ENCODE results near the gene SURF2. TPM values are rescaled to one million over a fixed set of nuclear protein-coding genes. Genes with fewer than 3 reads are reported as not detected.

The SURF2 gene
- total and polyA plus RNA-seq, 2 experiments from 2014 or later = 39.9 to 104 TPM

DNA sequence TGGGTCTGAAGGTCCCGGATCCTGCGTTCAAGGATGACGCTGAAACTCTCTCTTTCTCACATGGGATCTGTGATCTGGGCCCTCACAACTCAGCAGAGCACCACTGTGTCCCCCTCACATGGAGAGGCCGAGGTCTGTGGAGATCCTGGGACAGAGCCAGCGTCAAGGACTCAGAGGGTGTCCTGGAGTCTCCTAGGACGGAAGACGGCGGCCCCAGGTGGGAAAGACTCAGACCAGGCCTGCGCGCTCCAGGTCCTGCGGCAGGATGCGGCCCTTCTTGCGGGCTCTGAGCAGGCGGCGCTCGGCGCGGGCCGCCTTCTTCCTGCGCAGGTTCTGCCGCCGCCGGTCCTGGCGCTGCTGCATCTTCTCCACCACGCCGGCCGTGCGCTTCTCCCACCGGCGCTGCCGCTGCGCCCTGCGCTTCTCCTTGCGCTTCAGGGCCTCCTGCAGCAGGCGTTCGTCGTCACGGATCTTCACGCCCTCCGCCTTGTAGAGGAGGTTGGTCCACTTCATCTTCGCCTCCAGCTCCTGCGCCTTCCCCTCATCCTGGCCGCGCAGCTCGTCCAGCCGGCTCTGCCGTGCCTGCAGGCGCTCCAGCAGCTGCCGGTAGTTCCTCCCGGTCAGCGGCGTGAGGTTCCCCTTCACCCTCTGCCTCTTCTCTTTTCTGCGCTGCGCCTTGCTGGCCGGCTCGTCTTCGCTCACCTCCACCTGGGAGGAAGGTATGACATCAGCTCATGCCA lies 24.5 kb upstream of the SURF2 start:
- Mint-ChIP-seq H3K4me1 (peaks cover 16% of the 10 kb centered on the region), H3K36me3 (ENCODE audit: low read depth) (peaks cover 66% of the 10 kb centered on the region), H3K27ac (no peak overlapping the region), H3K4me3 (no peak overlapping the region), H3K27me3 (ENCODE audit: insufficient read depth, low read depth, poor library complexity) (peaks cover 29% of the 10 kb centered on the region), H3K9me3 (peaks cover 10% of the 10 kb centered on the region; the same call in 2 of the 3 replicates)
- Histone ChIP-seq H3K27ac (ENCODE audit: low read depth) (no peak overlapping the region), H3K36me3 (ENCODE audit: insufficient read depth) (peaks cover 10% of the 10 kb centered on the region), H4K20me1 (replicated peaks; ENCODE audit: insufficient read depth) (peaks cover 12% of the 10 kb centered on the region; the same call in 1 of the 2 replicates), H3K9me2 (ENCODE audit: insufficient read depth) (no peaks in the 10 kb centered on the region), H3K4me1 (ENCODE audit: insufficient read depth) (peaks cover 9% of the 10 kb centered on the region), H3K27me3 (ENCODE audit: insufficient read depth) (no peaks in the 10 kb centered on the region), H2AFZ (no peak overlapping the region), H3K4me3 (no peak overlapping the region), H3K79me2 (replicated peaks; ENCODE audit: insufficient read depth) (peaks cover 19% of the 10 kb centered on the region), H3K4me2 (no peak overlapping the region), H3F3A (replicated peaks; ENCODE audit: low read depth) (peaks cover 27% of the 10 kb centered on the region)
- ATAC-seq (no peak), DNase-seq (ENCODE audit: low spot score) (no peak)
- TF ChIP-seq, protein P1, sequence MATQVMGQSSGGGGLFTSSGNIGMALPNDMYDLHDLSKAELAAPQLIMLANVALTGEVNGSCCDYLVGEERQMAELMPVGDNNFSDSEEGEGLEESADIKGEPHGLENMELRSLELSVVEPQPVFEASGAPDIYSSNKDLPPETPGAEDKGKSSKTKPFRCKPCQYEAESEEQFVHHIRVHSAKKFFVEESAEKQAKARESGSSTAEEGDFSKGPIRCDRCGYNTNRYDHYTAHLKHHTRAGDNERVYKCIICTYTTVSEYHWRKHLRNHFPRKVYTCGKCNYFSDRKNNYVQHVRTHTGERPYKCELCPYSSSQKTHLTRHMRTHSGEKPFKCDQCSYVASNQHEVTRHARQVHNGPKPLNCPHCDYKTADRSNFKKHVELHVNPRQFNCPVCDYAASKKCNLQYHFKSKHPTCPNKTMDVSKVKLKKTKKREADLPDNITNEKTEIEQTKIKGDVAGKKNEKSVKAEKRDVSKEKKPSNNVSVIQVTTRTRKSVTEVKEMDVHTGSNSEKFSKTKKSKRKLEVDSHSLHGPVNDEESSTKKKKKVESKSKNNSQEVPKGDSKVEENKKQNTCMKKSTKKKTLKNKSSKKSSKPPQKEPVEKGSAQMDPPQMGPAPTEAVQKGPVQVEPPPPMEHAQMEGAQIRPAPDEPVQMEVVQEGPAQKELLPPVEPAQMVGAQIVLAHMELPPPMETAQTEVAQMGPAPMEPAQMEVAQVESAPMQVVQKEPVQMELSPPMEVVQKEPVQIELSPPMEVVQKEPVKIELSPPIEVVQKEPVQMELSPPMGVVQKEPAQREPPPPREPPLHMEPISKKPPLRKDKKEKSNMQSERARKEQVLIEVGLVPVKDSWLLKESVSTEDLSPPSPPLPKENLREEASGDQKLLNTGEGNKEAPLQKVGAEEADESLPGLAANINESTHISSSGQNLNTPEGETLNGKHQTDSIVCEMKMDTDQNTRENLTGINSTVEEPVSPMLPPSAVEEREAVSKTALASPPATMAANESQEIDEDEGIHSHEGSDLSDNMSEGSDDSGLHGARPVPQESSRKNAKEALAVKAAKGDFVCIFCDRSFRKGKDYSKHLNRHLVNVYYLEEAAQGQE (IDR thresholded peaks at IDR 0.05; ENCODE audit: unreplicated experiment) = no peak
- TF ChIP-seq ZNF331 (CRISPR knock-in tag; IDR thresholded peaks at IDR 0.05; ENCODE audit: low read depth) (no peak), POLR2AphosphoS5 (IDR thresholded peaks at IDR 0.05; ENCODE audit: low read depth) (no peak), EZH2 (IDR thresholded peaks at IDR 0.05; ENCODE audit: low read depth, unreplicated experiment) (no peak), CTCF (conservative IDR thresholded peaks at IDR 0.05; ENCODE audit: low read depth in 2 of 2) (no peak), EZH2phosphoT487 (IDR thresholded peaks at IDR 0.05; ENCODE audit: unreplicated experiment) (no peak), STAT1 (IDR thresholded peaks at IDR 0.05; ENCODE audit: unreplicated experiment) (no peak), JUNB (IDR thresholded peaks at IDR 0.05; ENCODE audit: unreplicated experiment) (no peak), CREB1 (CRISPR knock-in tag; IDR thresholded peaks at IDR 0.05; ENCODE audit: low read depth) (no peak)
- TF ChIP-seq, protein P2, sequence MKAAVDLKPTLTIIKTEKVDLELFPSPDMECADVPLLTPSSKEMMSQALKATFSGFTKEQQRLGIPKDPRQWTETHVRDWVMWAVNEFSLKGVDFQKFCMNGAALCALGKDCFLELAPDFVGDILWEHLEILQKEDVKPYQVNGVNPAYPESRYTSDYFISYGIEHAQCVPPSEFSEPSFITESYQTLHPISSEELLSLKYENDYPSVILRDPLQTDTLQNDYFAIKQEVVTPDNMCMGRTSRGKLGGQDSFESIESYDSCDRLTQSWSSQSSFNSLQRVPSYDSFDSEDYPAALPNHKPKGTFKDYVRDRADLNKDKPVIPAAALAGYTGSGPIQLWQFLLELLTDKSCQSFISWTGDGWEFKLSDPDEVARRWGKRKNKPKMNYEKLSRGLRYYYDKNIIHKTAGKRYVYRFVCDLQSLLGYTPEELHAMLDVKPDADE (IDR thresholded peaks at IDR 0.05) = no peak
